Measurements from ENCODE around the gene IDH3B.

IDH3B gene

GRCh38 chr20:2695206-2695983 lies 31.4 kb upstream of the IDH3B start:
- DNase-seq (ENCODE audit: extremely low spot score), result no peak
- CTCF ChIA-PET, result no interaction called here
- POLR2A ChIA-PET, result no interaction called here
- no peak for TF ChIP-seq CTCF (IDR thresholded peaks at IDR 0.05; ENCODE audit: control extremely low read depth, extremely low read depth, low read depth, missing control alignments)

GRCh38 chr20:2694519-2694918 lies 30.5 kb upstream of the IDH3B start:
- no peak for DNase-seq (ENCODE audit: extremely low spot score)
- TF ChIP-seq CTCF (IDR thresholded peaks at IDR 0.05; ENCODE audit: control extremely low read depth, extremely low read depth, low read depth, missing control alignments), result no peak
- ChIA-PET CTCF (interaction anchor here (0.6 to 1.1 kb wide), 2 partner anchors 9 to 15 kb away, joined by 3 read pairs; no protein-coding TSS in a partner anchor), POLR2A (no interaction called here)

- CTCF ChIA-PET, result interaction anchor here (1.1 kb wide), 1 partner anchor 15 kb away, joined by 3 read pairs; no protein-coding TSS in a partner anchor
- POLR2A ChIA-PET, result no interaction called here
- no peak for TF ChIP-seq CTCF (IDR thresholded peaks at IDR 0.05; ENCODE audit: control extremely low read depth, extremely low read depth, low read depth, missing control alignments)
- DNase-seq (ENCODE audit: extremely low spot score), result no peak
These were observed 30.0 kb upstream of the IDH3B start for GRCh38 chr20:2694008-2694471.

GRCh38 chr20:2693286-2694007 lies 29.4 kb upstream of the IDH3B start:
- DNase-seq (ENCODE audit: extremely low spot score), result peak; percentile 67
- POLR2A ChIA-PET, result no interaction called here
- CTCF ChIA-PET, result interaction anchor here (1.1 kb wide), 1 partner anchor 16 kb away, joined by 3 read pairs; no protein-coding TSS in a partner anchor
- TF ChIP-seq CTCF (IDR thresholded peaks at IDR 0.05; ENCODE audit: control extremely low read depth, extremely low read depth, low read depth, missing control alignments), result peak; percentile 2

- TF ChIP-seq CTCF (IDR thresholded peaks at IDR 0.05; ENCODE audit: control extremely low read depth, extremely low read depth, low read depth, missing control alignments), result no peak
- POLR2A ChIA-PET, result interaction anchor here (0.6 kb wide), 1 partner anchor 23 kb away, joined by 3 read pairs; no protein-coding TSS in a partner anchor
- CTCF ChIA-PET, result no interaction called here
- DNase-seq (ENCODE audit: extremely low spot score), result peak; percentile 46
These were observed 28.9 kb upstream of the IDH3B start for GRCh38 chr20:2692886-2693285.

GRCh38 chr20:2692036-2692885 lies 28.2 kb upstream of the IDH3B start, which contains the start of gene EBF4:
EBF4 (plus strand) TSS chr20:2692780; CDS start chr20:2693646, 866 bp downstream.
- DNase-seq (ENCODE audit: extremely low spot score), result peak; percentile 59
- TF ChIP-seq CTCF (IDR thresholded peaks at IDR 0.05; ENCODE audit: control extremely low read depth, extremely low read depth, low read depth, missing control alignments), result no peak
- ChIA-PET POLR2A (interaction anchor here (0.6 kb wide), 1 partner anchor 24 kb away, joined by 3 read pairs; no protein-coding TSS in a partner anchor), CTCF (interaction anchor here (1.1 kb wide), 1 partner anchor 9 kb away, joined by 4 read pairs; no protein-coding TSS in a partner anchor)
